NCI-H146 treated with DMSO at 0.1 percent for 48 hours (cell line): ENCODE results near the gene TCF23.
"Not testable (repeated sequence)": the region's sequence is repeated elsewhere in the genome, so short reads cannot be mapped to it uniquely, and the experiment has no call there.

Experiments
- DNase-seq: peaks from one replicate; lab custom pipeline; 2025; ENCODE audit not compliant: unreplicated experiment; lab: John Stamatoyannopoulos, UW

TCF23 gene

GRCh38 chr2:27152102-27152795 is 3.4 kb downstream of the TCF23 start:
- DNase-seq = peak; percentile 1

DNA sequence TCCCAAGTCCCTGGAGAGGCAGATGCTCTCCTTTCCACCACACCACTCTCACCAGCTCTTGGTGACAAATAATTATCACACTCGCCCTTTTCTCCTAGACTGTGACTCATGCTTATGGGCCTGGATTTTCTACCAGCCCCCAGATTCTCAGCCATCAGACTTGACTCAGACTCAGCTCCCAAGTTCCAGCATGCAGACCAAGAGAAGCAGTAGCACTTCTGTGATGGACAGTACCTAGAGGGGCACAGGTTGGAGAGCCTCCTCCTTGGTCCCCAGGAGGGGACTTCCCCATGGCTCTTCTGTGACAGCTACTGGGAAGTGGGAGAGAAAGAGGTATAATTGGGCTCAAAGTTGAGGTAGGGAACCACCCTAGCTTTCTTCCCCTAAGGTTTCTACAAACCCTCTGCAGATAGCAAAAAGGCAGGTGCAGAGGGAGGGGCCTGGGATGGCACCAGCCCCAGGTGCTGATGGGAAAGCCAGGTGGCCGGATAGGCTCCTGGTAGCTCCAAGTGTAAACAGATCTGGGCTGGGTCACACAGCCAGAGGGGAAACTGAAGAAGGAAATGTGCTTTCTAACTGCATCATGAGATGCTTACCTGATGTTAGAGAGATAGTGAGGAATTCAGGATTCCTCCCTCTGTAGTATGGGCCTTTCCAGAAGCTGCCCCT is 4.1 kb downstream of the TCF23 start:
- DNase-seq = peak; percentile 36

GRCh38 chr2:27154488-27154887 is 5.7 kb downstream of the TCF23 start:
- no peak for DNase-seq

DNA sequence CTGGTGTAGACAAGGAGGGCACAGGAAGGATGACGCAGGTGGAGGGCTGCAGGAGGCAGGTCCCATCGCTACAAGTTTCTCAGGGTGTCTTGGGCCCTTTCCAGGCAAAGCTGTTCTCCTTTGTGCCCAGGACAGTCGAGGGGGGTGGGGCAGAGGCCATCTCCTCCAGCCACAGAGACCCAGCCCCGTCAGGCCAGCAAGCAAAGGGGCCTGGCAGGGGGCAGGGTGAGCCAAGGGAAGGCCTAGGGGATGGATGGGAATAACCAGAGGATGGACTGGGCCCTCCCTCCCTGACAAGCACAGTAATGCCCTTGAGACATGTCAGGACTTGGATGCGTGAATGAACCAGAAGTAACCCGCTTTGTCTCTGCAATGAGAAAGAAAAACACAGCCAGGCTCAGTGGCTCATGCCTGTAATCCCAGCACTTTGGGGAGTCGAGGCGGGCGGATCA is 6.3 kb downstream of the TCF23 start:
- DNase-seq = no peak

GRCh38 chr2:27158468-27158867 is 9.7 kb downstream of the TCF23 start:
- DNase-seq = no peak

DNA sequence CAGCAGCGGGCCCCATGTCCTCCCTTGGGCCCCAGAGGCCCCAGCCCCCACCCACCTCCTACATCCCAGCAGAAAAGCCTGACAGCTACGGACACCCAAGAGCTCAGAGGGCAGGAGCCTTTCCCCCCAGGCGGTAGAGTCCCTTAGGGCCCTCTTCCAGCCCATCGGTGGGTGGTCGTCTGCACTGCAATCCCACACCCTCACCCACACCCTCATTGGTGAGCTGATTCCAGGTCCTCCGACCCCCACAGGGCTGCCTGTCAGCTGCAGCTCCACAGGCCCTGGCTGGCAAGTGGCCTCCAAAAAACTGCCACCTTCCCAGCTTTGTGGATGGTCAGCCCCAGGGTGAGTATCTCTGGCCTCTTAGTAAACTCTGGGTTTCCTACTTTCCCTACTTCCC is 10.5 kb downstream of the TCF23 start:
- DNase-seq = no peak

- DNase-seq = no peak
These were observed 11.4 kb downstream of the TCF23 start for GRCh38 chr2:27160191-27160590.

- DNase-seq = no peak
These were observed 13.6 kb downstream of the TCF23 start for GRCh38 chr2:27162151-27163121.

GRCh38 chr2:27164960-27165763 is 16.4 kb downstream of the TCF23 start:
- no peak for DNase-seq

- DNase-seq = no peak
These were observed 22.0 kb downstream of the TCF23 start for GRCh38 chr2:27170581-27171337.

GRCh38 chr2:27171351-27171848 is 22.6 kb downstream of the TCF23 start:
- DNase-seq = no peak

DNA sequence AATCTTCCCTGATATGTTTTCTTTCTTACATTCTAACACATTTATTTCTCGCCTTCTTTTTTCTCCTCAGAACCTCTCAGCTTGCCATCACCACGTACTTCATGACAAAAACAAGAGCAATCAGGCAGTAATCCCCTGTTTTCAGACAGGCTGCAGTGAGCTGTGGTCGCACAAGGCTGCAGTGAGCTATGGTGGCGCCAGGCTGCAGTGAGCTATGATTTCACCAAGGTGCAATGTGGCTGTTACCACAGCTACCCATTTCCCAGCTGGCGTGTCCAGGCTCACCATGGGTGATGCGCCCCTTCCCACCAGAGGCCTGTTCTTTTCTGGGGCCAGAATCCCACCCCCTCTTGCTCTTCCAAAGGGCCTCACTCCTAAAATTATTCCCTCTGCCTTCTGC is 25.8 kb downstream of the TCF23 start:
- no peak for DNase-seq

DNA sequence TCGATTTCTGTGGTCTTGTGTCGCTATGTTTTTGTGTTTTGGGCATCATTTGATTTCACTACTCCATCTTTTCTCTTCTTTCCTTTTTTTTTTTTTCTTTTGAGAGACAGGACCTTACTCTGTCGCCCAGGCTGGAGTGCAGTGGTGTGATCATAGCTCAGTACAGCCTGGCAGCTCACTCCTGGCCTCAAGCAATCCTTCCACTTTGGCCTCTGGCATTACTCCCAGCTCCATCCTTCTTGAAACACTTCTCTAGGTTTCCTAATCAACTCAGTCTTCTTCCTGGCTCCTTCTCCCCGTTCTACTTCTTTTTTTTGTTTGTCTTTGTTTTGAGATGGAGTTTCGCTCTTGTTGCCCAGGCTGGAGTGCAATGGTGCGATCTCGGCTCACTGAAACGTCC is 26.5 kb downstream of the TCF23 start:
- no peak for DNase-seq

GRCh38 chr2:27175781-27176180 is 27.0 kb downstream of the TCF23 start:
- DNase-seq = not testable (repeated sequence)

GRCh38 chr2:27177441-27178351 is 28.9 kb downstream of the TCF23 start:
- DNase-seq = no peak

DNA sequence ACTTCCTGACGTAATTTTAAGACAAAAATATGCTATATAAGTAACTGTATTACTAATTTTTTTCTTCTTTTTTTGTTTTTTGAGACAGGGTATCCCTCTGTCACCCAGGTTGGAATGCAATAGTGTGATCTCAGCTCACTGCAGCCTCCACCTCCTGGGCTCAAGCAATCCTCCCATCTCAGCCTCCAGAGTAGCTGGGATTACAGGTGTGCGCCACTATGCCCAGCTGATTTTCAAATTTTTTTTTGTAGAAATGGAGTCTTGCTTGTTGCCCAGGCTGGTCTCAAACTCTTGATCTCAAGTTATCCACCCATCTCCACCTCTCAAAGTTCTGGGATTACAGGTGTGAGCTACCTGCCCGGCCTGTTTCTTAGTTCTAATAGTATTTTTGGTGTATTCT is 29.7 kb downstream of the TCF23 start:
- no peak for DNase-seq

DNA sequence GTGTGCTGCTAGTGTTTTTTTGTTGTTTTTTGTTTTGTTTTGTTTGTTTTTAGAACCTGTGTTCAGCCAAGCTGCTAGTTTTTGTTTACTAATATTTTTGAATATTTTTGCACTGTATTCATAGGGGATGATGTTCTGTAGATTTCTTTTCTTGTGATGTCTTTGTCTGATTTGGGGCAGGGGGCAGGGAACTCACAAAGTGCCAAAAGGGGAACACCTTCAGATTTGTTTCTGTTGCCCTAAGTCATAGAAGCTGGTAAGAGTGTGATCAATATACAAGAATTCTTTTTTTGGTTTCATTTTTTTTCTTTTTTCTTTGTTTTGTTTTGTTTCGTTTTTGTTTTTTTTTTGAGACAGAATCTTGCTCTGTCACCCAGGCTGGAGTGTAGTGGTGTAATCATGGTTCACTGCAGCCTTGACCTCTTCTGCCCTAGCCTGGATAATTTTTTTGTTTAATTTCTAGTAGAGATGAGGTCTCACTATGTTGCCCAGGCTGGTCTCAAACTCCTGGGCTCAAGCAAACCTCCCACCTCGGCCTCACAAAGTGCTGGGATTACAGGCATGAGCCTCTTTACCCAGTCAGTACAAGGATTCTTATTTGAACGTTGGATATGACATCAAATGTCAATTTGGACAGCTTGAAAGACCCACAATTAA is 30.7 kb downstream of the TCF23 start:
- DNase-seq = no peak

DNA sequence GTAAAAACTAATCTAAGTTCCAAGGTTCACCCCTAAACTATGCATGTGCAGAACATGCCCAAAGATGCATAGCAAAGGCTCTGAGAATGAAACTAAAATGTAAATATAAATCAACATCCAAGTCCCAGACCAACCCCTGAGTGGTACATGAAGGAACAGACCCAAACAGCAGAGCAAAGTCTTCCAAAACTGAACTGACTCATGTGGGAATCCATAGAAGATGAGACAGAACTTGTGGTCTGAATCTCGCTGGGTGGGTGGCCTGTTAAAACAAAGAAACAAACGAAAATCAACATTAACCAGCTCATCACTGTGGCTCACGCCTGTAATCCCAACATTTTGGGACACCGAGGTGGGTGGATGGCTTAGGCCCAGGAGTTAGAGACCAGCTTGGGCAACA is 33.5 kb downstream of the TCF23 start:
- DNase-seq = no peak
